ENCODE data around the gene AK2.

Gene AK2

DNA sequence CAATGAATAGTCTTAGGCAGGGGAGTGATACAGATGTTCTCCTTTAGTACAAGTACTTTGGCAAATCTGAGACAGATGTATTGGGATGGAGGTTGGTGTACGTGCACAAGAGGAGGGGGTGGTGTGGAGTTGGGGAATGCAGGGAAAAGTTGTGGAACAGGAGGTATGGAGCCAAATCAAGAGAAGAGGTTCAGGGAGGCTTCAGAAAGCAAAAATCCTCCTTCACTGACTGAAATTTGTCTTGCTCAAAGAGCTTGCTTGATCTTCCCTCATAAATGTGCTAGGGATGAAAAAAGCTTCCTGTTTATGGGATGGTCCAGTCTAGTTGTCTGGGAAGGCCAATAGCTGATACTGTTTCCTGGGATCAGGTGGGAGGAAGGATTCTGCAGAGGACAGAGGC, 77.9 kb downstream of the AK2 start:
- TF ChIP-seq, protein P1, sequence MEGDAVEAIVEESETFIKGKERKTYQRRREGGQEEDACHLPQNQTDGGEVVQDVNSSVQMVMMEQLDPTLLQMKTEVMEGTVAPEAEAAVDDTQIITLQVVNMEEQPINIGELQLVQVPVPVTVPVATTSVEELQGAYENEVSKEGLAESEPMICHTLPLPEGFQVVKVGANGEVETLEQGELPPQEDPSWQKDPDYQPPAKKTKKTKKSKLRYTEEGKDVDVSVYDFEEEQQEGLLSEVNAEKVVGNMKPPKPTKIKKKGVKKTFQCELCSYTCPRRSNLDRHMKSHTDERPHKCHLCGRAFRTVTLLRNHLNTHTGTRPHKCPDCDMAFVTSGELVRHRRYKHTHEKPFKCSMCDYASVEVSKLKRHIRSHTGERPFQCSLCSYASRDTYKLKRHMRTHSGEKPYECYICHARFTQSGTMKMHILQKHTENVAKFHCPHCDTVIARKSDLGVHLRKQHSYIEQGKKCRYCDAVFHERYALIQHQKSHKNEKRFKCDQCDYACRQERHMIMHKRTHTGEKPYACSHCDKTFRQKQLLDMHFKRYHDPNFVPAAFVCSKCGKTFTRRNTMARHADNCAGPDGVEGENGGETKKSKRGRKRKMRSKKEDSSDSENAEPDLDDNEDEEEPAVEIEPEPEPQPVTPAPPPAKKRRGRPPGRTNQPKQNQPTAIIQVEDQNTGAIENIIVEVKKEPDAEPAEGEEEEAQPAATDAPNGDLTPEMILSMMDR (IDR thresholded peaks at IDR 0.05; ENCODE audit: low read depth, low read length), result no peak
- H3K4me3 ChIP-seq (replicated peaks in 1 of 2; ENCODE audit: low read depth in 2 of 2, low read length in 2 of 2), result no peak overlapping the region
- no peak for DNase-seq (ENCODE audit: low read depth in 2 of 2)
